Panc1 (cell line): ENCODE data around the gene KRT13. TPM values are rescaled to one million over a fixed set of nuclear protein-coding genes. Genes with fewer than 3 reads are reported as not detected.
A peak's percentile ranks its signal among the peaks of the same experiment; 100 is the strongest.

Experiments used
- ATAC-seq: fragments of 200-7000 bp; cut with Tn5 transposase; 2 replicates; pipeline ENCODE4 v1.9.1; 2020; ENCODE audit warnings: mild to moderate bottlenecking, moderate library complexity
- BruUV-seq: library from RNA; stranded (reverse); fragments of 400-500 nt; replicated peaks from 2 replicates; lab custom pipeline; 2021; lab: Mats Ljungman, UMichigan
- CTCF ChIA-PET: fragments of 300-600 bp; sonication (Branson Sonifier 250); formaldehyde crosslinking; loops from one replicate; lab custom pipeline; 2022; ENCODE audit warnings: antibody characterized with exemption; lab: Charles Lee
- POLR2A ChIA-PET: fragments of 300-600 bp; sonication (Branson Sonifier 250); formaldehyde crosslinking; loops from one replicate; lab custom pipeline; 2022; ENCODE audit warnings: antibody characterized with exemption; lab: Charles Lee
- DNase-seq: peaks from one replicate; pipeline ENCODE4 v3.0.0-alpha.2; 2010; ENCODE audit warnings: low read depth, low spot score
- H3K27ac ChIP-seq: 2 replicates; pipeline ENCODE4 v1.5.1; 2011; ENCODE audit warnings: mild to moderate bottlenecking, low read length, inconsistent platforms
- H3K27me3 ChIP-seq: fragments of 200-500 bp; sonication (Bioruptor generic); 2 replicates; pipeline ENCODE4 v1.6.0; 2014; ENCODE audit warnings: low read length, inconsistent platforms; ENCODE audit not compliant: control insufficient read depth, insufficient read depth
- H3K36me3 ChIP-seq: fragments of 200-500 bp; sonication (Bioruptor generic); 2 replicates; pipeline ENCODE4 v1.5.1; 2014; ENCODE audit warnings: inconsistent platforms, mild to moderate bottlenecking, low read length, moderate library complexity; ENCODE audit not compliant: control insufficient read depth, insufficient read depth
- H3K4me1 ChIP-seq: 2 replicates; pipeline ENCODE4 v1.5.1; 2011; ENCODE audit warnings: inconsistent platforms, mild to moderate bottlenecking, low read length, moderate library complexity; ENCODE audit not compliant: control insufficient read depth, insufficient read depth
- H3K4me3 ChIP-seq, 2 experiments: 2 replicates each; pipeline ENCODE4 v1.5.1; 2011 to 2012; ENCODE audit warnings: low read depth in 2 of 2, low read length in 2 of 2, mild to moderate bottlenecking in 2 of 2, inconsistent platforms in 1 of 2, moderate library complexity in 1 of 2
- H3K9me3 ChIP-seq: fragments of 200-500 bp; sonication (Bioruptor generic); 2 replicates; pipeline ENCODE4 v1.5.1; 2014; ENCODE audit warnings: low read depth, mild to moderate bottlenecking, inconsistent platforms, low read length, moderate library complexity; ENCODE audit not compliant: control insufficient read depth, insufficient read depth
- CTCF ChIP-seq: fragments of 450-650 bp; IDR thresholded peaks from 2 replicates; pipeline ENCODE4 v1.5.1; 2017; ENCODE audit warnings: mild to moderate bottlenecking
- POLR2AphosphoS5 ChIP-seq: IDR thresholded peaks from 2 replicates; pipeline ENCODE4 v1.6.1; 2012; ENCODE audit warnings: mild to moderate bottlenecking, low read depth, low read length, moderate library complexity
- REST ChIP-seq, 2 experiments: IDR thresholded peaks; 2 replicates each; pipeline ENCODE4 v1.6.1; 2011 to 2012; ENCODE audit warnings: low read depth in 2 of 2, control low read depth in 1 of 2, low read length in 1 of 2, mild to moderate bottlenecking in 1 of 2, moderate library complexity in 1 of 2; ENCODE audit not compliant: insufficient read depth in 1 of 2
- SIN3A ChIP-seq: IDR thresholded peaks from 2 replicates; pipeline ENCODE4 v1.6.1; 2012; ENCODE audit warnings: low read depth, mild to moderate bottlenecking, low read length, moderate library complexity, borderline replicate concordance; ENCODE audit not compliant: insufficient read depth
- TCF7L2 ChIP-seq: IDR thresholded peaks from 2 replicates; pipeline ENCODE4 v1.6.1; 2011; ENCODE audit warnings: mild to moderate bottlenecking, low read depth, low read length, inconsistent platforms
- in situ Hi-C: cut with HindIII; loops from 2 replicates; pipeline ENCODE4 v1.10.0; 2016; ENCODE audit warnings: low sequenced_read_pairs, low pct_unique_long_range_greater_than_20kb
- intact Hi-C: fragments of 100-400 bp; cut with micrococcal nuclease; formaldehyde crosslinking; loops from one replicate; pipeline ENCODE4 v1.10.0; 2022; ENCODE audit not compliant: unreplicated experiment
- total RNA-seq: library from RNA; stranded (reverse); gene quantifications from one replicate; pipeline ENCODE4 v1.2.1, GENCODE V29; 2021; ENCODE audit not compliant: unreplicated experiment

Gene KRT13
- total RNA-seq, 1 experiment from 2014 or later = 0.36 TPM

- no peaks in the 10 kb centered on the region for H3K9me3 ChIP-seq
- CTCF ChIA-PET = interaction anchor here (0.6 to 6.0 kb wide), 3 partner anchors 24 to 1217 kb away, joined by 3 to 46 read pairs (median 3); no protein-coding TSS in a partner anchor
- TF ChIP-seq SIN3A (no peak), REST (IDR thresholded peaks at IDR 0.05; ENCODE audit: insufficient read depth in 1 of 2, low read depth in 2 of 2, low read length in 1 of 2) (no peak)
- DNase-seq = no peak
- intact Hi-C loops (loop anchor here (10.0 kb wide), 1 partner anchor 619 kb away; no protein-coding TSS in a partner anchor), in situ Hi-C loops (no loop called here)
- peak overlapping the region; percentile 66 to 84 for H3K4me3 ChIP-seq
- H3K4me1 ChIP-seq = peaks cover 71% of the 10 kb centered on the region
- POLR2A ChIA-PET = interaction anchor here (0.6 to 2.9 kb wide), 2 partner anchors 13 to 24 kb away, joined by 12 to 15 read pairs; no protein-coding TSS in a partner anchor
- H3K27ac ChIP-seq = peak overlapping the region; percentile 96
- ATAC-seq = no peak
- H3K27me3 ChIP-seq = no peaks in the 10 kb centered on the region
- H3K36me3 ChIP-seq = peaks cover 8% of the 10 kb centered on the region
- BruUV-seq = no TSS peak
These were observed 18.8 kb upstream of the KRT13 start for GRCh38 chr17:41524261-41524660.

- H3K27ac ChIP-seq = peak overlapping the region; percentile 96
- H3K4me1 ChIP-seq = peaks cover 71% of the 10 kb centered on the region
- BruUV-seq = TSS peak; percentile 90
- intact Hi-C loops (loop anchor here (10.0 kb wide), 1 partner anchor 619 kb away; no protein-coding TSS in a partner anchor), in situ Hi-C loops (no loop called here)
- peak overlapping the region; percentile 66 to 84 for H3K4me3 ChIP-seq
- no peak for TF ChIP-seq SIN3A
- no peak for TF ChIP-seq CTCF
- no peak; the same call in 1 of the 2 replicates for TF ChIP-seq POLR2AphosphoS5
- no peak for TF ChIP-seq REST (IDR thresholded peaks at IDR 0.05; ENCODE audit: insufficient read depth in 1 of 2, low read depth in 2 of 2, low read length in 1 of 2)
- no peak for TF ChIP-seq TCF7L2
- H3K27me3 ChIP-seq = no peaks in the 10 kb centered on the region
- H3K9me3 ChIP-seq = no peaks in the 10 kb centered on the region
- ChIA-PET CTCF (interaction anchor here (6.0 kb wide), 1 partner anchor 25 kb away, joined by 46 read pairs; no protein-coding TSS in a partner anchor), POLR2A (interaction anchor here (2.9 kb wide), 1 partner anchor 25 kb away, joined by 12 read pairs; no protein-coding TSS in a partner anchor)
- ATAC-seq (no peak; the same call in 1 of the 2 replicates), DNase-seq (no peak)
- peaks cover 8% of the 10 kb centered on the region for H3K36me3 ChIP-seq
These were observed 18.4 kb upstream of the KRT13 start for GRCh38 chr17:41523787-41524186.
